CD14-positive monocyte (primary cell): ENCODE results near the gene FAM193A. TPM values are rescaled to one million over a fixed set of nuclear protein-coding genes. Genes with fewer than 3 reads are reported as not detected.
"Not testable (repeated sequence)": the region's sequence is repeated elsewhere in the genome, so short reads cannot be mapped to it uniquely, and the experiment has no call there.

Experiments
- DNase-seq, 3 donors: peaks; one replicate each; pipeline ENCODE4 v3.0.0-alpha.2; 2011 to 2022
- H2AFZ ChIP-seq: 2 replicates; pipeline ENCODE4 v1.6.0; 2012; ENCODE audit warnings: mild to moderate bottlenecking, low read depth, low read length, inconsistent platforms; ENCODE audit not compliant: insufficient read depth, poor library complexity, severe bottlenecking
- H3K27ac ChIP-seq, 2 donors: 1 replicate in 1 of 2; 2 replicates in 1 of 2; pipeline ENCODE4 v1.5.1; 2012 to 2013; ENCODE audit warnings: low read length in 2 of 2, control low read depth in 1 of 2, inconsistent platforms in 1 of 2, low read depth in 1 of 2, mild to moderate bottlenecking in 1 of 2
- H3K27me3 ChIP-seq, 2 donors: one replicate each; pipeline versions ENCODE4 v1.6.0 to v1.6.1; 2011 to 2013; ENCODE audit warnings: low read length in 2 of 2; ENCODE audit not compliant: control insufficient read depth in 2 of 2, insufficient read depth in 2 of 2
- H3K36me3 ChIP-seq, 2 donors: replicated peaks in 1 of 2; 1 replicate in 1 of 2; 2 replicates in 1 of 2; pipeline versions ENCODE4 v1.5.1 to v1.6.1; 2012 to 2013; ENCODE audit warnings: low read length in 2 of 2, control low read depth in 1 of 2, inconsistent platforms in 1 of 2, mild to moderate bottlenecking in 1 of 2; ENCODE audit not compliant: insufficient read depth in 2 of 2, control insufficient read depth in 1 of 2
- H3K4me1 ChIP-seq, 2 donors: 1 replicate in 1 of 2; 2 replicates in 1 of 2; pipeline versions ENCODE4 v1.5.1 to v1.6.1; 2012 to 2013; ENCODE audit warnings: low read length in 2 of 2, control low read depth in 1 of 2, inconsistent platforms in 1 of 2, mild to moderate bottlenecking in 1 of 2, moderate library complexity in 1 of 2; ENCODE audit not compliant: insufficient read depth in 2 of 2, control insufficient read depth in 1 of 2
- H3K4me2 ChIP-seq: replicated peaks from 2 replicates; pipeline ENCODE3; 2012; ENCODE audit warnings: low read length, moderate library complexity, mild to moderate bottlenecking; ENCODE audit not compliant: poor library complexity, severe bottlenecking; ENCODE audit errors: extremely low read depth
- H3K4me3 ChIP-seq, 3 experiments: fragments of 200-600 bp in 1 of 3; sonication (generic) in 1 of 3; replicated peaks in 1 of 3; 1 replicate in 2 of 3; 2 replicates in 1 of 3; pipeline ENCODE4 v1.5.1; 2011 to 2013; ENCODE audit warnings: low read length in 3 of 3, mild to moderate bottlenecking in 3 of 3, control low read depth in 2 of 3, low read depth in 2 of 3, inconsistent platforms in 1 of 3, moderate library complexity in 1 of 3
- H3K79me2 ChIP-seq: 2 replicates; pipeline ENCODE4 v1.6.0; 2012; ENCODE audit warnings: mild to moderate bottlenecking, control low read depth, inconsistent platforms, low read length, moderate library complexity; ENCODE audit not compliant: insufficient read depth
- H3K9ac ChIP-seq: 2 replicates; pipeline ENCODE4 v1.6.0; 2017; ENCODE audit warnings: low read length, mild to moderate bottlenecking; ENCODE audit not compliant: insufficient read depth, poor library complexity, severe bottlenecking
- H3K9me3 ChIP-seq, 2 donors: replicated peaks in 1 of 2; 1 replicate in 1 of 2; 2 replicates in 1 of 2; pipeline versions ENCODE4 v1.5.1 to v1.6.1; 2012 to 2013; ENCODE audit warnings: low read length in 2 of 2, control low read depth in 1 of 2; ENCODE audit not compliant: control insufficient read depth in 1 of 2, insufficient read depth in 1 of 2
- H4K20me1 ChIP-seq: 2 replicates; pipeline ENCODE4 v1.6.0; 2012; ENCODE audit warnings: mild to moderate bottlenecking, low read length, control low read depth, moderate library complexity; ENCODE audit not compliant: insufficient read depth
- H3K27ac Mint-ChIP-seq, 7 donors: one replicate each; pipeline ENCODE4 v1.8.0; 2020; ENCODE audit warnings: mild to moderate bottlenecking in 7 of 7, mixed read lengths in 7 of 7, moderate library complexity in 6 of 7, inconsistent platforms in 2 of 7
- H3K27me3 Mint-ChIP-seq, 3 donors: one replicate each; pipeline ENCODE4 v1.8.0; 2021 to 2022; ENCODE audit warnings: low read depth in 3 of 3, mild to moderate bottlenecking in 3 of 3, mixed read lengths in 3 of 3, moderate library complexity in 3 of 3, inconsistent platforms in 1 of 3
- H3K36me3 Mint-ChIP-seq, 2 donors: one replicate each; pipeline ENCODE4 v1.8.0; 2020; ENCODE audit warnings: mixed read lengths in 2 of 2, inconsistent platforms in 1 of 2, mild to moderate bottlenecking in 1 of 2
- H3K4me1 Mint-ChIP-seq: one replicate; pipeline ENCODE4 v1.8.0; 2020; ENCODE audit warnings: mild to moderate bottlenecking, mixed read lengths
- H3K4me3 Mint-ChIP-seq, 2 donors: one replicate each; pipeline ENCODE4 v1.8.0; 2020; ENCODE audit warnings: mild to moderate bottlenecking in 2 of 2, mixed read lengths in 2 of 2, moderate library complexity in 1 of 2
- H3K9me3 Mint-ChIP-seq, 7 donors: one replicate each; pipeline ENCODE4 v1.8.0; 2020 to 2022; ENCODE audit warnings: mixed read lengths in 7 of 7, mild to moderate bottlenecking in 6 of 7, moderate library complexity in 6 of 7, inconsistent platforms in 2 of 7
- WGBS: methylation state at CpG from one replicate; pipeline ENCODE4 v1.1.5; 2013; ENCODE audit warnings: missing lambda C conversion rate; ENCODE audit not compliant: insufficient coverage; 5-methylcytosine and 5-hydroxymethylcytosine counted together
- intact Hi-C, 2 donors: fragments of 100-400 bp; cut with micrococcal nuclease; formaldehyde crosslinking; loops; one replicate each; pipeline versions ENCODE4 v1.15.0 to v1.15.1; 2023
- polyA plus RNA-seq, 3 donors: library from polyadenylated mRNA; depleted of rRNA in 1 of 3; unstranded in 2 of 3; stranded (reverse) in 1 of 3; fragments of 300-500 nt in 2 of 3; fragments of >200 nt in 1 of 3; fragmentation: Illumina TruSeq in 2 of 3; gene quantifications; 1 replicate in 2 of 3; 2 replicates in 1 of 3; pipeline ENCODE4 v1.2.3, GENCODE V29; 2012 to 2021
- TF ChIP-seq, protein P1 (sequence below): fragments of 200-600 bp; IDR thresholded peaks from one replicate; pipeline ENCODE4 v1.8.0; 2022; ENCODE audit warnings: antibody characterized with exemption, mild to moderate bottlenecking

FAM193A gene
- polyA plus RNA-seq, 3 donors: 0.66 to 11.8 (median 0.82) TPM

DNA sequence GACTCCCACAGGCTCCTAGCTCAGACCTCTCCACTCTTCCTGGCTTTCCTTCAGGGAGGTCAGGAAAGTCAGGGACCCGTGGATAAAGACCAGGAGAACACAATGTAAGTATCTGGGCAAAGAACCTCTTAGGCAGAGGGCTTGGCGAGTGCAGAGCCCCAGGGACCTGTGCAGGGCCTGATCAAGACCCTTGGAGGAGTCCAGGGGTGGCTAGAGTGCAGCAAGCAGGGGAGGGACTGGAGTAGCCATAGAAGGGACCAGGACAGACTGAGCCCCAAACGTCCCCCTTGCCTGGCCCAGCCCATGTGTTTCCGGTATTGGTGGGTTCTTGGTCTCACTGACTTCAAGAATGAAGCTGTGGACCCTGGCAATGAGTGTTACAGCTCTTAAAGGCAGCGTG is 225.6 kb downstream of the FAM193A start:
- no peaks in the 10 kb centered on the region for H3K79me2 ChIP-seq
- H3K27me3 Mint-ChIP-seq: peaks cover 2 to 17% (median 13%) of the 10 kb centered on the region in 3 donors
- no peak overlapping the region for H3K4me3 ChIP-seq
- H3K4me3 Mint-ChIP-seq: no peak overlapping the region
- DNase-seq: no peak
- no peak overlapping the region for H3K27ac ChIP-seq
- intact Hi-C loops: loop anchor here (5.0 kb wide), 3 partner anchors 35 to 75 kb away; no protein-coding TSS in a partner anchor
- no peaks in the 10 kb centered on the region for H3K36me3 ChIP-seq
- H3K27ac Mint-ChIP-seq: no peak overlapping the region
- H3K9me3 Mint-ChIP-seq: peaks cover 0 to 2% (median 0%) of the 10 kb centered on the region in 7 donors
- no peak overlapping the region for H3K4me2 ChIP-seq
- H2AFZ ChIP-seq: no peak overlapping the region
- H3K4me1 ChIP-seq: peaks cover 5 to 20% of the 10 kb centered on the region in 2 donors
- H3K27me3 ChIP-seq: no peaks in the 10 kb centered on the region
- H3K9ac ChIP-seq: no peak overlapping the region
- 76% methylated on average over 4 of the region's 5 CpGs for WGBS
- H3K36me3 Mint-ChIP-seq: no peaks in the 10 kb centered on the region
- no peaks in the 10 kb centered on the region for H4K20me1 ChIP-seq
- H3K9me3 ChIP-seq: no peaks in the 10 kb centered on the region
- H3K4me1 Mint-ChIP-seq: peaks cover 28% of the 10 kb centered on the region
- TF ChIP-seq, protein P1, sequence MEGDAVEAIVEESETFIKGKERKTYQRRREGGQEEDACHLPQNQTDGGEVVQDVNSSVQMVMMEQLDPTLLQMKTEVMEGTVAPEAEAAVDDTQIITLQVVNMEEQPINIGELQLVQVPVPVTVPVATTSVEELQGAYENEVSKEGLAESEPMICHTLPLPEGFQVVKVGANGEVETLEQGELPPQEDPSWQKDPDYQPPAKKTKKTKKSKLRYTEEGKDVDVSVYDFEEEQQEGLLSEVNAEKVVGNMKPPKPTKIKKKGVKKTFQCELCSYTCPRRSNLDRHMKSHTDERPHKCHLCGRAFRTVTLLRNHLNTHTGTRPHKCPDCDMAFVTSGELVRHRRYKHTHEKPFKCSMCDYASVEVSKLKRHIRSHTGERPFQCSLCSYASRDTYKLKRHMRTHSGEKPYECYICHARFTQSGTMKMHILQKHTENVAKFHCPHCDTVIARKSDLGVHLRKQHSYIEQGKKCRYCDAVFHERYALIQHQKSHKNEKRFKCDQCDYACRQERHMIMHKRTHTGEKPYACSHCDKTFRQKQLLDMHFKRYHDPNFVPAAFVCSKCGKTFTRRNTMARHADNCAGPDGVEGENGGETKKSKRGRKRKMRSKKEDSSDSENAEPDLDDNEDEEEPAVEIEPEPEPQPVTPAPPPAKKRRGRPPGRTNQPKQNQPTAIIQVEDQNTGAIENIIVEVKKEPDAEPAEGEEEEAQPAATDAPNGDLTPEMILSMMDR: no peak

DNA sequence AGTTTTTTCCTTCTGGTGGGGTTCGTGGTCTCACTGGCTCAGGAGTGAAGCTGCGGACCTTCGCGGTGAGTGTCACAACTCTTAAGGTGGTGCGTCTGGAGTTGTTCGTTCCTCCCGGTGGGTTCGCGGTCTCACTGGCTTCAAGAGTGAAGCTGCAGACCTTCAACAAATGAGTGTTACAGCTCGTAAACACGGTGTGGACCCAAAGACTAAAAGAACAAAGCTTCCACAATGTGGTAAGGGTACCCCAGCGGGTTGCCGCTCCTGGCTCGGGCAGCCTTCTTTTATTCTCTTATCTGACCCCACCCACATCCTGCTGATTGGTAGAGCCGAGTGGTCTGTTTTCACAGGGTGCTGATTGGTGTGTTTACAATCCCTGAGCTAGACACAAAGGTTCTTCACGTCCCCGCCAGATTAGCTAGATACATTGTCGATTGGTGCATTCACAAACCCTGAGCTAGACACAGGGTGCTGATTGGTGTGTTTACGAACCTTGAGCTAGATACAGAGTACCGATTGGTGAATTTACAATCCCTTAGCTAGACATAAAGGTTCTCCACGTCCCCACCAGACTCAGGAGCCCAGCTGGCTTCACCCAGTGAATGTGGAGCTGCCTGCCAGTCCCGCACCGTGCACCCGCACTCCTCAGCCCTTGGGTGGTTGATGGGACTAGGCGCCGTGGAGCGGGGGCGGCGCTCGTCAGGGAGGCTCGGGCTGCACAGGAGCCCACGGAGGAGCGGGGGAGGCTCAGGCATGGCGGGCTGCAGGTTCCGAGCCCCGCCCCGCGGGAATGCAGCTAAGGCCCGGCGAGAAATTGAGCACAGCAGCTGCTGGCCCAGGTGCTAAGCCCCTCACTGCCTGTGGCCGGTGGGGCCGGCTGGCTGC is 226.3 kb downstream of the FAM193A start:
- peaks cover 2 to 17% (median 13%) of the 10 kb centered on the region in 3 donors for H3K27me3 Mint-ChIP-seq
- not testable (repeated sequence) for H3K27me3 ChIP-seq, H2AFZ ChIP-seq, H3K4me2 ChIP-seq, H4K20me1 ChIP-seq, H3K9me3 ChIP-seq, H3K36me3 ChIP-seq, DNase-seq, H3K36me3 Mint-ChIP-seq, H3K9me3 Mint-ChIP-seq, H3K27ac ChIP-seq, H3K4me3 ChIP-seq, H3K79me2 ChIP-seq, H3K9ac ChIP-seq
- intact Hi-C loops: loop anchor here (5.0 kb wide), 3 partner anchors 35 to 75 kb away; no protein-coding TSS in a partner anchor
- H3K27ac Mint-ChIP-seq: peak overlapping the region in 1 of 7 donors; percentile 54
- WGBS: 92% methylated on average over 19 of the region's 42 CpGs
- peaks cover 24% of the 10 kb centered on the region for H3K4me1 Mint-ChIP-seq
- H3K4me1 ChIP-seq: peaks cover 5 to 20% of the 10 kb centered on the region in 2 donors
- H3K4me3 Mint-ChIP-seq: peak overlapping the region in 1 of 2 donors; percentile 51
